Hematopoietic multipotent progenitor cell treated with erythropoietin and hydrocortisone succinate and interleukin-3 and kit ligand, for 6 days (in vitro differentiated cells): ENCODE data around the gene SCT.

Source experiments
- DNase-seq: peaks from one replicate; pipeline ENCODE4 v3.0.0-alpha.2; 2015

SCT gene

DNA sequence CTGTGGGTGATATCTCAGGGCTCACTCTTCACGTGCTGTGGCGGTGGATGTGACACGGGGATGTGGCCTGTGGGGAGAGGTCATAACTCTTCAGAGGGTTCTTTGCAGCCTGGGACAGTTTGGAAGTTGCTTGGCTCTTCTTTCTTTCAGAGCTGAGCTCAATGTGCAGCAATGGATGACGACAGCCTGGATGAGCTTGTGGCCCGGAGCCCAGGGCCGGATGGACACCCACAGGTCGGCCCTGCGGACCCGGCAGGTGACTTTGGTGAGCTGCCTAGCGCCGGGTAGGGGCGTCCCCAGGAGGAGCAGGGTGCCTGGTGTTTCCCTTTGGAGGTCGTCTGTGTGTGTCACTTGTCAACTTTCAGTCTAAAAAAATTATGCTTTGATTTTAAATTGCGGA is 45.6 kb downstream of the SCT start:
- no peak for DNase-seq

DNA sequence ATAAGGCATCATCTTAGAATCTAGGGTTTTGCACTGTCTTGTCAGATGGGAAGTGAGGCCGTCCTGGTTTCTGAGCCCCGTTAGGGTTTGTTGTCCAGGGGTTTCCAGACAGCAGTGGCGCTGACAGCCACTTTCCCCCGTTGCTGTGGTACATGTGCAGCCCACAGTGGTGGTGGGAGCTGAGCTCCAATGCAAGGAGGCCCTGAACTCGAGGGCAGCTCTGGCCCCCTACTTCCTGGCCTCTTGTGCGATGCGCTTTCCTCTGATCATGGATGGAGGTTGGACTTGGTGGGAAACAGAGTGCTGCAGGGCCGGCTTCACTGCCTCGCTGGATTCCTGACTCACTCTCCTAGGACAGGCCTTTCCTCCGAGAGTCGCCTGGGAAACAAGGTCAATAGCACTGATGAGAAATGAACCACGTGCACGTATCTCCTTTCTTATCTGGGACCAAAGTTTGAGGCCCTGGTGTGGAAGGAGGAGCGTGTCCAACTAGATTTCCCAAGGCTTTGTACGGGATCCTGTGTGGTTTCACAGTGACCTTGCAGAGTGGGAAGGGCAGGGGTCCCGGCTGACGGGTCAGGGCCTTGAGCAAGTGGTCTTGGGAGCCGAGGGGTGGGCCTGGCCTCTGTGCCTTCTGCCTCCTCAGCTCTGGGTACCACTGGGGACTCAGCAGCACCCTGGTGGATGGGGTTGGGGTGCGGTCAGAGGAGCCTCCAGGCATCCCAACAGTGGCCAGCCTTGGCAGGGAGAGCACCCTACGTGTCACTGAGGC is 47.0 kb downstream of the SCT start:
- no peak for DNase-seq

DNA sequence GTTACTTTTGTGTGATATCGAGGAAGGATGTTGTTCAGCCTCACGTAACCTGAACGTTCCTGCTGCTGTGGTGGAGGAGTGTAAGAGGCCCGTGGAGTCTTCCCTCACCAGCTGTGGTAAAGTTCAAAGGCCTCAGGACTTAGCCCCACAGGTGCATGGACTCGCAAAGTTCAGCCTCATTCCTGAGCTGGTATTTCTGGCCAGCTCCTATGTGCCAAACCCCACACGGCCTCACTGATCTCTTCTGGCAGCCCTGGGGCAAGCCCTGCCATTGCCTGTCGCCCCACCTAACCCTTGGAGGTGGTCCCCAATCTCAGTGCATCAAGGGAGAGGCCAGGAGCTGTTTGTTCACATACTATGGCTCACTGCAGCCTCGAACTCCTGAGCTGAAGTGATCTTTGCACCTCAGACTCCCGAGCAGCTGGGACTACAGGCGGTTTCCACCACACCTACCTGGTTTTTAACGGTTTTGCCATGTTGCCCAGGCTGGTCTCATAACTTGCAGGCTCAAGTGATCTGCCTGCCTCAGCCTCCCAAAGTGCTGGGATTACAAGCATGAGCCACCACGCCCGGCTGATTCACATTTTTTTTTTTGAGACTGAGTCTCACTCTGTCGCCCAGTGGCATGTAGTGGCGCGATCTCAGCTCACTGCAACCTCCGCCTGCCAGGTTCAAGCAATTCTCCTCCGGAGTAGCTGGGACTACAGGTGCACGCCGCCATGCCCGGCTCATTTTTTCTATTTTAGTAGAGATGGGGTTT is 48.5 kb downstream of the SCT start:
- DNase-seq: no peak

DNA sequence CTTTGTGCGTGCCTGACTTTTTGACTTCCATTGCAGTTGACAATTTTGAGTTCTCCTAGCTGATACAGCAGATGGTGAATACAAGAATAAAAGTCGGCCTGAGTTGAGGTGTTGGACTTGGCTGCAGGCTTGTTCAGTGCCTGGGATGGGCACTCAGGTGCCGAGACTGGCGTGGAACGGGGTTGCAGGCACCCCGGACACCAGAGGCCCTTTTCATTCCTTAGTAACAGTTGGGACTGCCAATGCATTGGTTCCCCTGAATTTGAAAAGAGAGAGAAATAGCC is 49.4 kb downstream of the SCT start:
- no peak for DNase-seq

DNA sequence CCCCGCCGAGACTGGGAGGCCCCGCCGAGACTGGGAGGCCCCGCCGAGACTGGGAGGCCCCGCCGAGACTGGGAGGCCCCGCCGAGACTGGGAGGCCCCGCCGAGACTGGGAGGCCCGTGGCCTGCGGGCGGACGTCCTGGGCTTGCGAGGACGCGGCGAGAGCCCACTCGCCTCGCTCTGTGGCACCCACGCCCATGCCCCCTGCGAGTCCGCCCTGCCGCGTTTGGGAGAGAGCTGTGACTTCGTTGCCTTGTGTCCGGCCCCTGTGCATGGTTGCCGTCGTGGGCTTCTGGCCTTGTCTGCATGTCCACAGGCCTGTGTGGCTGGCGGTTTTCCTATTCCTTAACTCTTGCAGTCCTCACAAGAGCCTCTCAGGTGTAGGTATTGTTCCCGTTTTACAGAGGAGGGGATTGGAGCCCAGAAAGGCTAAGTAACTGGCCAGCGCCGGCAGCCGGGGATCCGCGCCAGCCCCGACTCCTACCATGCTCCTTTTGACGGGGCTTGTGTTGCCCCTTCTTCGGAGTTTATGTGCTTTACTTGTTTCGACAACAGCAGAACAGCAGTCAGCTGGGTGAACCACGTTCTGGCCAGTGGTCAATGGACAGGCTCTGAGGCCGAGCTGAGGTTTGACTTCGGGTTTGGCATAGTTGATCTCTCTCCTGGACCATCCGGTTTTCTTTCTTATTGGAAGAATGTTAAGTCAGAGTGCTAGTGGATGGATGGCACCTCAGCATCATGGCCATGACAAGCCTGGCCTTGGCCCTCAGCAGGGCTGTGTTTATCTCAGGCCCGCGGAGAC is 50.0 kb downstream of the SCT start:
- no peak for DNase-seq
